Measurements from ENCODE around the gene MYO1B. TPM values are rescaled to one million over a fixed set of nuclear protein-coding genes. Genes with fewer than 3 reads are reported as not detected.

Gene MYO1B
- total RNA-seq, 1 experiment from 2014 or later, result 43.2 TPM

- Histone ChIP-seq H3K27me3 (ENCODE audit: insufficient read depth, low read length) (no peaks in the 10 kb centered on the region), H3K4ac (ENCODE audit: low read depth, low read length) (no peak overlapping the region), H3K23me2 (ENCODE audit: insufficient read length, low read depth, low read length, poor library complexity, severe bottlenecking) (no peaks in the 10 kb centered on the region), H3K56ac (ENCODE audit: insufficient read length, low read depth, low read length) (no peak overlapping the region), H3K23ac (ENCODE audit: insufficient read length, low read depth, low read length) (no peak overlapping the region), H2AFZ (ENCODE audit: low read length) (no peak overlapping the region), H4K91ac (ENCODE audit: insufficient read length, low read depth, low read length) (no peak overlapping the region), H3K14ac (ENCODE audit: insufficient read depth, low read length) (no peak overlapping the region), H3K4me2 (ENCODE audit: insufficient read depth, insufficient read length, low read length) (no peak overlapping the region), H3K79me1 (ENCODE audit: insufficient read depth, low read depth, low read length, poor library complexity, severe bottlenecking) (peaks cover 19% of the 10 kb centered on the region), H2AK5ac (ENCODE audit: insufficient read length, low read length) (no peak overlapping the region), H2BK12ac (ENCODE audit: insufficient read length, low read depth, low read length) (no peak overlapping the region), H3K4me1 (ENCODE audit: insufficient read depth, low read length) (peaks cover 9% of the 10 kb centered on the region; the same call in 1 of the 2 replicates), H2BK5ac (ENCODE audit: insufficient read length, low read length) (no peak overlapping the region), H3K27ac (ENCODE audit: insufficient read length, low read depth, low read length) (no peak overlapping the region), H3K79me2 (ENCODE audit: insufficient read depth, low read length) (peaks cover 23% of the 10 kb centered on the region; the same call in 1 of the 2 replicates), H3K9ac (ENCODE audit: extremely low read depth, insufficient read length, low read length) (no peak overlapping the region), H4K5ac (ENCODE audit: insufficient read length, low read depth, low read length) (no peak overlapping the region), H4K20me1 (ENCODE audit: control insufficient read depth, insufficient read depth, insufficient read length) (no peaks in the 10 kb centered on the region), H2BK120ac (ENCODE audit: low read depth, low read length, poor library complexity, severe bottlenecking) (no peak overlapping the region), H3T11ph (ENCODE audit: low read length) (no peak overlapping the region), H3K18ac (ENCODE audit: insufficient read length, low read depth, low read length) (no peak overlapping the region), H4K8ac (replicated peaks; ENCODE audit: insufficient read length, low read depth, low read length) (no peak overlapping the region), H3K9me3 (ENCODE audit: control insufficient read depth, low read depth, low read length) (no peaks in the 10 kb centered on the region), H2BK15ac (ENCODE audit: low read depth, low read length) (no peak overlapping the region), H2BK20ac (ENCODE audit: low read depth, low read length, poor library complexity, severe bottlenecking) (no peak overlapping the region)
- DNase-seq, result no peak
- no CpG with 5 or more reads among the region's 2 CpGs for WGBS (ENCODE audit: extremely low coverage, insufficient read length, low lambda C conversion rate)
- H3K9me3 Mint-ChIP-seq, result no peaks in the 10 kb centered on the region
- H3K36me3 Mint-ChIP-seq (ENCODE audit: insufficient read depth in 1 of 3, low read depth in 3 of 3), result peaks cover 0 to 6% (median 2%) of the 10 kb centered on the region in 3 experiments; a peak in 2 of 7 replicates
- no peak overlapping the region for H3K27ac Mint-ChIP-seq
- H3K4me1 Mint-ChIP-seq, result peaks cover 39 to 42% of the 10 kb centered on the region in 2 experiments
- no peak for TF ChIP-seq CTCF (conservative IDR thresholded peaks at IDR 0.05)
- H3K27me3 Mint-ChIP-seq (ENCODE audit: low read depth), result no peaks in the 10 kb centered on the region
- H3K4me3 Mint-ChIP-seq, result no peak overlapping the region
These were observed 26.9 kb downstream of the MYO1B start for GRCh38 chr2:191272064-191272463.

All from H9 (cell line).